ENCODE measurements around the gene ASCL2.
"Not testable (repeated sequence)": the region's sequence is repeated elsewhere in the genome, so short reads cannot be mapped to it uniquely, and the experiment has no call there.

ASCL2 gene

DNA sequence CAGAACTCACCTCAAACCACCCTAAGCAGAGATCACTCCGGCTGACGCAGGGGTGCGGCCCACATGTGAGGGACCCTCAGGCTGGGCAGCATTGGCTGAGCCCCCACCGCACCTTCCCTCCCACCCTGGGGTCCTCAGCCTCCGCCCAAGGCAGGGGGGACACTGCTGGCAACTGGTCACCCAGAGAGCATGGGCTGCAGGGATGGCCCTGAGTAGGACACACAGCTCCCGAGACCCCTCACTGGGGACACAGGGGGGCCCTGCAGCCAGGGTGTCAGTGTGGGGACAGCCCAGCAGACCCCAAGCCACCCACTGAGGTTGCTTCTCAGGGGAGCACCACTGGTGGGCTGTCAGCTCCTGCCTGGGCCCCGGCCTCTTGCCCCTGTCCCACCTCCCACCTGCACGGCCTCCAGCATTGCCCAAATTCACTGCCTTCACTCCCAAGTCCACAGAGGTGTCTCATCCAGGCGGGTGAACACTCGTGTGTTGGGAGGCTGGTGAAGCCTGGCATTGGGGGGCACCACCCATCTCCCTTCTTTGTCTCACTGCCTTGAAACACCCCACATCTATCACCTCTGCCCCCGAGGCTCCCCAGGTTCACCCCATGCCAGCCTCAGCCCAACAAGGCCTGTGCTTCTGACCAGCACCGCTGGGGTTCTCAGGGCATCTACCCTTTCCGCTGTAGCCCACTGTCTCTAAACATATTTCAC is 26.7 kb upstream of the ASCL2 start:
- DNase-seq: no peak

DNA sequence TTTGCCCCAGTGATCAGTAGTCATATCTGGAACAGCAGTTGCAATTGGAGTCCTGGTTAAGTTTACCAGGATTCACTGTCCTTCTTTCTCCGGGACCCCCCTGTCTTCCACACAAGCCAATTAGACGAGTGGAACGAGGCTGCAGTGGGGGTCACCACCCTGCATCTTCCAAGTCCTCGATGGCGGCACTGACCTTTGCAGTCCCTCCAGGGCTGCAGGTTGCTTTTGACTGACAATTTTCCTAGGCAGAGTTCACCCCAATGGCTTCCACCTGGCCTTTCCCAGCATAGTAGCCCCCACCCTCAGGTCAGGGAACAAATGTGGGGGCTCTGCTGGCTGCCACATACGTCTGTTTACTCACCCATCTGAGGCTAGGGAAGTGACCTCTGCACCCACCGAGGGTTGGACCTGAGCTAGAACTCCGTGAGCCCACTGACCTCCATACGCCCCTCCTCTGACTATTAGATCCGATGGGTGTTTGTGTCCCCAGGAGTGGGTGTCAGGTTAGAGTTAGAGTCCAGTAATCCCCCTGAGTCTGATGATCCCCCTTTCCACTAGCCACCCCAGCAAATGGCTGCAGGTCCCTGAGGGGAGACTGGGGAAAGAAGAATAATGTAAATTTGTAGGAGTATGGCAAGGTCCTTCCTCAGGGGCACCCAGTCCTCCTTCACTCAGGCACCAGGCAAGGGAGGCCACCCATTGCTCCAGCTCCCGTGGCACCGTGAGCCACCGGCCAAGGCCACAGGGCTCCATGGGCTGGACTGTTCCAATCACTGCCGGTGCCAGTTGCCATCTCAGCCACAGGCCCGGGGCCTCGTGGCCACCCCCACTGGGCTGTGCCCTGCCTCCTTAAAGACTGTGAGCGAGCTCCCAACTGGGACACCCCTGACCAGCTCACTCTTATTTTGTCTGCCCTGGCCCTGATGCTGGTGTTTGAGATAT is 25.9 kb upstream of the ASCL2 start:
- DNase-seq: no peak

DNA sequence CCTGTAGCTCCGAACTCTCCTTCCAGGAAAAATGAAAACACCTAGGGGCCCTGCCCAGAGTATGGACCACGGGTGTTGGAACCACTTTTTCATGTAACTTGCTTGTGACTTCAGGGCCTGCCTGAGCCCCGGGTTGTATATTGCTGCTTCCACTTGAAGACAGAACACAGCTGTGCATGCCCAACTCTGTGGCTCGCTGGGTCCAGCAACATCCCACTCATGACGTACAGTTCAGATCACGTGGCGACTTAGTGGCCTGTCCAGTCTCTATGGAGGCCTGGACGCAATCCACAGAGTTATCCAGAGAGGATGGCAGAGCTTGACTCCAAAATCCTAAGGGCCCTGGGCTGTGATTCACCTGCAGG is 24.5 kb upstream of the ASCL2 start:
- no peak for DNase-seq

DNA sequence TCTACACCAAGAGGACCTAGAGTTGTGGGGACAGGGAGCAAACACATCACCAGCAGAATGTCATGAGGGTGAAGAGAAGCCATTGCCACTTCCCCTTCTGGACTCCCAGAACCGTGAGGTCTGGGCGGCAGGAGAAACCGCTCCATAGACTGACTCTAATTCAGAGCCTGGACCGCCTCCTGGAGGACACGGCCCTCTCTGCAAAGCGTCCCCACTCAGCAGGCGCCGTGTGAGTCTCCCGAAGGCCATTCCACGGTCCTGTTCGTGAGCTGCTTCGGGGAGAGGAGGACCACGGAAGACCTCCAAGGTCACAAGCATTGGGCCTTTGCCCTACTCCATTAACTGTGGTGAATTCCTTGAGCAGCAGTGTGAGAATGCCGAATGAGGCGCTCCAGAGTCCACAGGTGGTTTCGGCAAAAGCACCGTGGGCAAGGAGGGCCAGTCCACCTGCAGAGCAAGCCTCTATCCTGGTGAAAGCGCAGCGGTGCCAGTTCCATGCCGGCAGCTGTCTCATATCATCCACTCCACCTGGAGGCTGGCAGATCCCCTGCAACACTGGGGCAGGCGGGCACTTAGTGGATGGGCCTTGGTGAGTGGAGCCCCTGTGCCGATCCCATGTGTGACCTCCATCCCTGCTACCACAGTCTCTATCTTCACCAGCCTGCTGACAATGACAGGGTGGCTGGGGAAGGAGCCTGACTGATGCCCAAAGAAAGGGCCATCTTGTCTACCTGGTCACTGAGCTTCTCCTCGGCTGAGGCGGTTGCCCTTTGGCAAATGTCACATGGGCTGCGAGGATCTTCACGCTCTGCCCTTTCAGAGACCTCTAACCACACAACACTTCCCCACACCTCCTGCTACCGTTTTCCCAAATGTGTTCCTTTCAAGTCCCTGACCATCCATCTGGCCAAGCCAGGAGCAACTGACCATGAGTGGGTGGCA is 23.9 kb upstream of the ASCL2 start:
- peak; percentile 75 for DNase-seq

DNA sequence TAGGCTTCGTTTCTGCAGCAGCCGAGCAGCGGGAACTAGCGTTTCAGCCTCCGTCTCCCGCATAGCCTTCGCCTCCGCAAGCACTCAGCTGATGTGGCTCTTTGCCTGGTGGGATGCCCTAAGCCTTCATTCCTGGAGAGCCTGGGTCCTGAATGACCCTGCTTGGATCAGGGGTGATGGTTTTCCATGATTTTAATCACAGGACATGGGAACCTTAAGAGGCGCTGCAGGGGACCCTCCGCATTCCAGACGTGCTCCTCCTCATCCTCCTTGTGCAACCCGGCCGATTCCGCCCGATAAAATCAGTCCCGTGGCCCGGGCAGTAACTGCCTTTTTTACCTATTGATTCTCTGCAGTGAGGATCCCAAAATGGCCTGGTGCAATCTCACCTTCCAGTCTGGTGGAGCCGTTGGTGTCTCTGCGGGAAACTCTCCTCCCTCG is 23.2 kb upstream of the ASCL2 start:
- DNase-seq: no peak

DNA sequence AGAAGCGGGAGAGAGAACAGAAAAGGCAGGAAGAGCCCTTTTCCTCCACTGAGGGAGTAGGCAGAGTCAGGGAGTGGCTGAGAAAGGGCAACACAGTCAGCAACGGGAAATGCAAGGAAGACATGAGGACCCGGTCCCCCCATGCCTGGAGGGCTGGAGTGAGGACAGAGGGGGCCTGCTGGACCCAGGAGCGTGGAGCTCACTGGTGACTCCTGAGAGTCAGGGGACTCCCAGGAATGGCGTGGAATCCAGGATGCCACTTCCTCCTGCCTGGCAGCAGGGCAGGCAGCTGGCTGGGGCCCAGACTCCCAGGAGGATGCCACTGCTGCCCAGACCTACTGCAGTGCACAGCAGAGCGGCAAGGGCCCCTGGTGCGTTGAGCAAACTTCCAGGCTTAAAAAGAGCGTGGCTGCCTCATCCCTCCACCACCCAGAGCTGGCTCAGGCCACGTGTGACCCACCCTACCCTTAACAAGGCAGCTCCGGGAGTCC is 20.0 kb upstream of the ASCL2 start:
- no peak for DNase-seq

DNA sequence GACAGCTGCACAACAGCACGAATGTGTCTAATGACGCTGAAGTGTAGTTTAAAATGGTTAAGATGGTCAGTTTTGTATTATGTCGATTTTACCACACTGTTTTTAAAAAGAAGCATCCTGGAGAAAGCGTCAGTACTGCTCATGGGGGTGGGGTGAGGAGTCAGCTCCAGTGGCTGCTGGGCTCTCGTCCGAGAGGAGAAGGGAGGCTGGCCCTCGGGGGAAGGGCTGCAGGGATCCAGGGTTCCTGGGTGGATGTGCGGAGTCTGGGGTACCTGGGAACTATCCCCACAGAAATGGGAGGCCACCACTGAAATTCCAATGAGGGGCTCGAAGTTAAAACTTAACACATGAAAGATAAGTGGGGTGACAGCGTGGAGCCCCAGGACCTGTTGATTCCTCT is 19.5 kb upstream of the ASCL2 start:
- DNase-seq: no peak

DNA sequence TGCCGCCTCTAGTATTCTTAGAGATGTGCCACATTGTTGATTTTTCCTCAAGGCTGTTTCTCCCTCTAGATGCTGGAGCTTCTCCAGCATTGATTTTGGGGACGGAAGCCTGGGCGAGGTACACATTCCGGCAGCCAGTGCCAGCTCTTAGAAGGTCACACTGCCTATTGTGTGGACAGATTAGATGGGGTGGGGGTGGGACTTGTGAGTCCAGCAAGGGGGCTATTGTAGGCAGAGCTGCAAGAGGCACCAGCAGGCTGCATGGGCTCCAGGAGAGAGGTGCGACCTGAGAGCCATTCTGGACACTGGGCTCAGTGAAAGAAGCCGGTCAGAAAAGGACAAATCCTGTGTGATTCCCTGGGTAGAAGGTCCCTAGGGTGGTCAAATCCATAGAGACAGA is 19.0 kb upstream of the ASCL2 start:
- no peak for DNase-seq

DNA sequence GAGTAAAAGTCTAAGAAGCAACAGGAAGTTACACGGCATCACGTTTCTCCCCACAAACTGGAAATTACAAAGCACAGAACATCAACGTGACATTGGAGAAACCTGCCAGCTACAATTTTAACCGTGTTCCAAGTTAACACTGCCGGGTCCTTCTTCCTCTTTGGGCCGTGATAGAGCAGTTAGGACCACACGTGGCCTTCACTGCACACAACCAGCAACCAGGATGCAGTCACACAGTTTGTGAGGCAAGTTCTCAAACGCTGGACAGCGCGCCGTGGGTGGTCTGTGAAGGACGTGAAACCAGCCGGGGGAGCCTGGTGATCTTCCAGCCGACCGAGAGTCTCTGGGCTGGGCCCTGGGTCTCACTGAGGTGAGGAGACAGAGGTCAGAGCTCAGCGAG is 16.7 kb upstream of the ASCL2 start:
- DNase-seq: peak; percentile 35

DNA sequence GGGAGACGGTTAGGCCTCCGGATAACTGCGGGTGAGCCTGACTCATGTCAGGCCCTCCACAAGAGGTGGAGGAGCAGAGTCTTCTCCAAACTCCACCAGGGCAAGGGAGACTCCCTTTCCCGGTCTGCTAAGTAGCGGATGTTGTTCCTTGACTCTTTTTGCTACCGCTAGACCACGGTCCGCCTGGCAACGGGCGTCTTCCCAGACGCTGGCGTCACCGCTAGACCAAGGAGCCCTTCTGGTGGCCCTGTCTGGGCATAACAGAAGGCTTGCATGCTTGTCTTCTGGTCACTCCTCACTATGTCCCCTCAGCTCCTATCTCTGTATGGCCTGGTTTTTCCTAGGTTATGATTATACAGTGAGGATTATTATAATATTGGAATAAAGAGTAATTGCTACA is 16.0 kb upstream of the ASCL2 start:
- DNase-seq: not testable (repeated sequence)

DNA sequence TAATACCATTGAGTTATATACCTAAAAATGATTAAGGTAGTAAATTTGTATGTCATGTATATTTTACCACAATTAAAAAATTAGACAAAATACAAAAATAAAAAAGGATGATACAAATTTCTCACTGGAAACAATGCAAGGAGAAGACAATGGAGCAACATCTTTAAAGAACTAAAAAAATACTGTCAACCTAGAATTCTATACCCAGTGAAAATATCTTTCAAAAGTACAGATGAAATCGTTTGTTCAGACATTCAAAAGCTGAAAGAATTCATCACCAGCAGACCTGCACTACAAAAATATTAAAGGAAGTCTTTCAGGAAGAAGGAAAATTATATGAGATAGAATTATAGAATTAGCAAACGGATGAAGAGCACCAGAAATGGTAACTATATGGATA is 9.8 kb upstream of the ASCL2 start:
- DNase-seq: no peak

DNA sequence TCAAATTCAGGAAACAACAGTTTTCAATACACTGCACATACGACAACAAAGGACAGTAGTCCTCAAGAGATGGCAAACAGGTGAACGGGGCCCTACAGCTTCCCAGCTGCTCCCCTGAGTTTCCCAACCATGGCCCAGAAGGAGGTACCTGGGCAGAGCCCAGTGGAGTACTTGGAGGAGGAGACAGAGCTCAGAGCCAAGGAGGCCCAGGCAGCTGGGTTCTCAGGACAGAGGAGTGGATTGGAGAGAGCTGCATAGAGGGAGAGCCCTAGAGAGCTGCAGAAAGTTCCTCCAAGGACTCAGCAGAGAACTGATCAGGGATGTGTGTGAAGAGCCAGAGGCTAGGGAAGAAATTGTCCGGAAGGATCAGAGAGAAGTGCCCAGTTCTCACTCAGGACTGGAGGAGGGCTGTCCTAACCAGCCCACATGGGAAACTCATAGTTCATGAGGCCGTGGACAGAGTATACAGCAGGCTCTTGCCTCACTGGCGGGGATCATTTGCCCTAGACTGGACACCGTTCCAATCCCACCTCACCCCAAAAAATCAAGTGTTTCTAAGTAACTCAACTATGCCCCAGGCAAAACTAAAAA is 7.6 kb upstream of the ASCL2 start:
- no peak for DNase-seq

DNA sequence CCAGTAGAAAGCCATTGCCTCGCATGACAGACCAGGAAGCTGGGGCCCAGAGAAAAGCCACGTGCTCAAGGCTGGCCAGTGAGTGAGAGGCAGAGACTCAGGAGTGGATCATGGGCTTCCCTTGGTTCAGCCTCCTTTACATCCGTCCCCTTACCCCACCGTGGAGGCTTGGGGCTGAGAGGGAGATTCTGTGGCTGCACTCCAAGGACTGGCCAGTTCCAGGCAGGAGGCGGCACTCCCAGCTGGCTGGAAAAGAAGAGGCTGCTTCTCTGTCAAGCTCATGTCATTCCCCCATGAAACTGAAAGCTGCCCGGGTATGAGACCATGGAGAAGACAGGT is 6.6 kb upstream of the ASCL2 start:
- DNase-seq: peak; percentile 42

DNA sequence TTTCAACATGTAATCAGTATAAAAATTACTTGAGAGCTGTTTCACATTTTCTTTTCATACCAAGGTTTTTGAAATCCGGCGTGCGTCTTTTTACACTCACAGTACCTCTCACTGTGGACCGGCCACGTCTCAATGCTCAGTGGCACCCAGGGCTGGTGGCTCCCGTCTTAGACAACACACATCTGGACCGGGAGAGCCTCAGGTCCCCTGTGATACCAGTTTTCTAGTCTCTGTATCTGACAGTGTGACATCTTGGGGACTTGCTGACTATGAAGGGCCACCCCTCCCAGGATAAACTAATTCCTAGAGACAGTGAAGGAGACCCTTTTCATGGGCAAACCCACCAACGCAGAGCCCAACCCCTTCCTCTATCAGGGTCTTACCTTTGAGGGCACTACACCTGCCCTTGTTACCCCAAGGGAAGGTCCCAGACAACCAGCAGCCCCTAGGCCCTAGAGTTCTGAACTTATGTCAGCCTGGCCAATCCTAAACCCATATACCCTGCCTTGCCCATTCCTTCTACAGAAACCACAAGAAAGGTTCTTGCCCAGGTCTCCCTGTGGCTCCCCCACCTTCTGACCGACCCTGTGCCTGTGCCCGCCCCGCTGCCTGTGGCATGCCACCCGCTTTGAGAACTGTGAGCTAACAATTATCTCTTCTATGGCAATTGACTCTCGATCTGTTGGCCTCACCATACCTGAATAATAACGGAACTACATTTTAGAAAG is 6.1 kb upstream of the ASCL2 start:
- no peak for DNase-seq

DNA sequence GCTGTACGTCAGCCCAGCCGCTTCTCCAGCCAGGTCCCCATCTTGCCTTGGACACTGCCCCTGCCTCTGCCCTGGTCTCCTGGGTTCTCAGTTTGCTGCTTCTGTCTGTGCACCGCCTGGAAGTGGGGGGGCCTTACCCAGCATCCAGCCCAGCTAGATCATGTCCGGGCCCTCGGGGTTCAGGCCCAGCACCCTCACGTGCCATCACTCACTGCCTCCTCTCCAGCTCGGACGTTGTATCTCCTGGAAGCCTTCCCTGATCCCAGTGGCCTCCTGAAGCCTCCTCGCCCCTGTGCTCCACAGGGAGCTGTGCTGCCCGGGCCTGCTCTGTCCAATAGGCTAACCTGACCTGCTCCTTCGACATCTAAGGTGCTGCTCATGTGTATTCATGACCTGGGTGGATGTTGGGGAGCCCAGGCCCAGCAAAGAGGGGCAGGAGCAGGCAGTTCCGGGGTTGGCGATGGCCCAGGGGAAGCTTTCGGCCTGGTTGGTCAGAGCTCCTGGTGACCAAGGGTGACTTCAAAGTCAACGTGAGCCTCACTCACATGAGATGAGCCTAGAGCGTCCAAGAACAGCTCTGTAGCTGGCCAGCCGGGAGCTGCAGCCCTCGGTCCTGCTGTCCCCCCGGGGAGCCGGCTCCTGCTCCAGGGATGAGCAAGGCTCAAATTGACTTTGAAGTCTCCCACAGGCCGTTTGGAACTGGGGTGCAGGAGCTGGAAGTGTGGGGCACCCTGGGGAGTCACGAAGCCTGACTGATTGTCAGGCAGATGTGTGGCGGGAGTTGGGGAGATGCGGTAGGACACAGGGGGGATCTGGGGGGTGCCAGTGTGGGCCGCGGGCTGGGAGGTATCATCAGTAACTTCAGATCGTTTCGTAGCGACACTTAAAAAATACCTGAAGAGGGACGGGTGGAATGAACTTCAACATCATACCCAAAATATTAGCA is 5.2 kb upstream of the ASCL2 start:
- no peak for DNase-seq

DNA sequence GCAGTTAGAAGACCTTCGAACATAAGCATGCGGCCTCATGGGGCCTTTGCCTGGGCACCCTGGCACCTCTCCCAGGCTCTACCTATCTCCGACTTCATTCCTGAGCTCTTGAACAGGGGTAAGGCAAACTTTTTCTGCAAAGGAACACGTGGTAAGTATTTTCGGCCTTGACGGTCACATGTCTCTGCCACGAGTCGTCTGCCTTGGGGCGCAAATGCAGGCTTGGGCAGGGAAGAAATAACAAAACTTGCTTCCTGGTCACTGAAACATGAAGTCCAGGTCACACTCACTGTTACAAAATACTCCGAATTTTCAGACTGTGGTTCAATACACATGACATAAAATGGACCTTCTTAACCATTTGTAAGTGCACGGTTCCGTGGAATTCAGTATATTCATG is 3.4 kb upstream of the ASCL2 start:
- no peak for DNase-seq

DNA sequence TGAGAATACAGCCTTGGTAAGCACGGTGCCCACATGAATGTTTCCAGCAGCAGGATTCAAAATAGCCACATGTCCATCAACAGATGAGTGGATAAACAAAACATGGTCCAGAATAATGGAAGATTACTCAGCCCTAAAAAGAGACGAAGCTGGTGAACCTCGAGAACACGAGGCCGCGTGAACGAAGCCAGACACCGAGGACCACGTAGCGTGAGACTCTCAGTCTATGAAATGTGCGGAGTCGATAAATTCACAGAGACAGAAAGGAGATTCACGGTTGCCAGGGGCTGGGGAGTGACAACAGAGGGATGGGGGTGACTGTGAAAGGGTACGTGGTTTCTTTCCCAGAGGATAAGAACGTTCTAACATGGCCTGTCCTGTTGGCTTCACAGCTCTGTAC is 2.9 kb upstream of the ASCL2 start:
- DNase-seq: no peak

DNA sequence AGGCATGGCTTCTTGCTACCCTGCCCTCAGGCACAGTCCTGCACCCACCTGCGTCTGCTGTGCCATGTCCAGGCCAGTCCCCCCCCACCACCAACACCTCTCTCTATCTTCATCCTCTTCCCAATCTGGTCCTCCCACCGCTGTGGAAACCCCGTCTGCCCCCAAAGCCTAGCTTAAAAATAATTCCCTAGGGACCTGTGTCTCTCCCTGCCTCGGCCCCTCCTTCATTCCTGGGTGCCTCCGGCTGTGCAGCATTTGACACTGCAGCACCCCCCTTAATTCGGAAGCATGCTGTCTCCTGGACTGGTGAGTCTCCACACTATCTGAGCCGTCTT is 2.5 kb upstream of the ASCL2 start:
- no peak for DNase-seq

DNA sequence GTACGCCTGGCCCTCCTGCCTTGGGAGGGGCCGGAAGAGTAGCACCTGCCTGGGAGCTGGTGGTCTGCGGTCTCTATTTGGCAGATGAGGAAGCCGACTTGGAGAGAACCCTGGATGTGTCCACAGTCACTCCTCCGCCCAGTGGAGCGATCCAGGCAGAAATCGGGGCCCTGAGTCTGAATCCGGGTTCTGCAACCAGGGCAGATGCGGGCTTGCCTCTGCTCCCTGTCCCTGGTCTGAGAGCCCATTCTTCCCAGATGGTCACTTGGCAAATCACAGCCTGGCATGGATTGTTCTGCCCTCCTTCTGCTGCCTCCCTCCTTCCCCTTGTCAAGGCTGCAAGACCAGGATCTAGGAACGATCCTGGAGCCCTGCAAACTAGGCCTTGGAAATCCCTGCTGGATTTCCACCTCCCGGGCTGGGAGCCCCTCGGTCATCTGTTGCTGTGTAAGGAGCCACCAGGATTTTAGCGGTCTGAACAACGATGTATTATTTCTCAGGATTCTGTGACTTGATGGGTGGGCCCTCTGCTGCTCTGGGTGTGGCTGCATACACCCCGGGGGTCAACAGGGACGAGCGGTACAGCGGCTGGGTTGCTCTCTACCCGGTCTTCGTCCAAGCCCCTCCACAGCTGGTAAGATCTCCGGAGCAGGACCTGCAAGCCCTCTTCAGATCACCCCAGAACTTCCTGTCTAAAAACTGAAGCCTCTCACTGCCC is 2.0 kb upstream of the ASCL2 start:
- no peak for DNase-seq
